G401 (cell line): ENCODE data around the gene LAX1. TPM values are rescaled to one million over a fixed set of nuclear protein-coding genes. Genes with fewer than 3 reads are reported as not detected.
"Not testable (repeated sequence)": the region's sequence is repeated elsewhere in the genome, so short reads cannot be mapped to it uniquely, and the experiment has no call there.

ENCODE experiments used
- DNase-seq: peaks from one replicate; pipeline ENCODE4 v3.0.0-alpha.2; 2015; ENCODE audit warnings: low spot score
- in situ Hi-C: cut with HindIII; loops from 2 replicates; pipeline ENCODE4 v1.10.0; 2016; ENCODE audit warnings: low sequenced_read_pairs, mixed read lengths
- total RNA-seq: library from RNA; depleted of rRNA; stranded (reverse); fragments of >200 nt; shearing (Covaris generic); gene quantifications from 2 replicates; pipeline ENCODE4 v1.2.3, GENCODE V29; 2014; rRNA removed

Gene LAX1, protein sequence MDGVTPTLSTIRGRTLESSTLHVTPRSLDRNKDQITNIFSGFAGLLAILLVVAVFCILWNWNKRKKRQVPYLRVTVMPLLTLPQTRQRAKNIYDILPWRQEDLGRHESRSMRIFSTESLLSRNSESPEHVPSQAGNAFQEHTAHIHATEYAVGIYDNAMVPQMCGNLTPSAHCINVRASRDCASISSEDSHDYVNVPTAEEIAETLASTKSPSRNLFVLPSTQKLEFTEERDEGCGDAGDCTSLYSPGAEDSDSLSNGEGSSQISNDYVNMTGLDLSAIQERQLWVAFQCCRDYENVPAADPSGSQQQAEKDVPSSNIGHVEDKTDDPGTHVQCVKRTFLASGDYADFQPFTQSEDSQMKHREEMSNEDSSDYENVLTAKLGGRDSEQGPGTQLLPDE
- not detected in 2 replicates for total RNA-seq

- in situ Hi-C loops, result no loop called here
- DNase-seq, result no peak
These were observed at the start of gene LAX1 for GRCh38 chr1:203765029-203765837. Gene LAX1 (plus strand): TSS chr1:203765183. CDS start chr1:203765566, 383 bp downstream.

GRCh38 chr1:203717120-203717519 lies 47.9 kb upstream of the LAX1 start:
- no peak for DNase-seq
- in situ Hi-C loops, result loop anchor here (25.0 kb wide), 1 partner anchor 130 kb away; no protein-coding TSS in a partner anchor

DNA sequence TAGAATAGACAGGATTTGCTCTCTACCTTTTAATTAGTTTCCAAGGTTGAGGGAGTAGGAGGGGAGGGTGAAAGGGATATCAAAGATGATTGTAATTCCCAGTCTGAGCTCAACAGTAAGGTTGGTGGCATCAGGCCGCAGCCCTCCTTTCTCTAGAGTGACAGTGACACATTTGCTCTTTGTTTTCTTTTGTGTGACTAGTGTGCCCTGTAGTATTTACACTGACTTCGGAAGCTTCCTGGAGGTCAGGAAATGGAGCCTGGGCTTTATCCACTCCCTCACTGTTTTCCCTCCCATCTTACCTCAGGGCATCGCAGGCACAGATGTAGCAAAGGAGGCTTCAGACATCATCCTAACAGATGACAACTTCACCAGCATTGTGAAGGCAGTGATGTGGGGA lies 44.7 kb upstream of the LAX1 start:
- DNase-seq, result no peak
- in situ Hi-C loops, result loop anchor here (25.0 kb wide), 1 partner anchor 133 kb away; no protein-coding TSS in a partner anchor

GRCh38 chr1:203722909-203723308 lies 42.1 kb upstream of the LAX1 start:
- no peak for DNase-seq
- in situ Hi-C loops, result loop anchor here (25.0 kb wide), 1 partner anchor 136 kb away; no protein-coding TSS in a partner anchor

DNA sequence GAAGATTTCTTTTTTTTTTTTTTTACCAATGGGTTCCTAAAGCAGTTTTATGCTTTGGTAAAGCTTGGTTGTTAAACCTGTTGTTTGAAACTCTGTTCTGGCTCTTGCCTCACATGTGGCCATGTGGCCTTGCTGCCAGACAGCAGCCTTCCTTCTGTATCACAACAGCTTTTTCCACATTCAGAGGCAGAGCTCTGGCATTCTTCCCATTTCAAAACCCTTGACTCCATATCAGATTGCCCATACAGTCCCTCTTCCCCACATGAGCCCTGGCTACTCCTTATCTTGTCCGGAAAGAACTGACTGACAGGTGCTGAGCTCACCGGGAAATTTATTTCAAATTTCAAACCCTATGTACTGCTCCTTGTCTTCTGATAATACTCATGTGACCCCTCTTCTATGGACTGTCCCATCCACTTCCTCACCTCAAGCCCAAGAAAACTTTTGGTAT lies 38.5 kb upstream of the LAX1 start:
- in situ Hi-C loops, result no loop called here
- no peak for DNase-seq

GRCh38 chr1:203733009-203733863 lies 31.7 kb upstream of the LAX1 start:
- DNase-seq, result no peak
- in situ Hi-C loops, result no loop called here

GRCh38 chr1:203742436-203742835 lies 22.5 kb upstream of the LAX1 start:
- in situ Hi-C loops, result no loop called here
- no peak for DNase-seq

- peak; percentile 86 for DNase-seq
These were observed 21.9 kb upstream of the LAX1 start for GRCh38 chr1:203743091-203743571.

GRCh38 chr1:203744075-203744972 lies 20.7 kb upstream of the LAX1 start:
- DNase-seq, result peak; percentile 91
- in situ Hi-C loops, result no loop called here

More at GRCh38 chr1:203743091-203743571, 21.9 kb upstream of the LAX1 start:
- in situ Hi-C loops, result no loop called here

DNA sequence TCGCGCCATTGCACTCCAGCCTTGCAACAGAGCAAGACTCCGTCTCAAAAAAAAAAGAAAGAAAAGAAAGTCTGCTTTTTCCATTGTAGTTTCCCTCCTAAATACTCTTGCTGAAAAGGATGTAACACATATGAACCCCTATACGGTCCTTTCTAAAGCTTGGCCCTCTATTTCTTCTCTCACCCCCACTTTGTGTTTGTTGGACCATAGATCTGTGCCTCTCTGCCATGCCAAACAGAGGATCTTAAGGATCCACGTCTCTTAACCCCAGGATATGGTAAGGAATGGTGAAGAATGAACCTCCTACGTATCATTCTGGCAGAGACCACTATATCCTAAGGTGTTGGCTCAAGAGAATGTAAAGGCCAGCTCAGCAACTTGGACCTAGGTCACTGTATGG lies 18.7 kb upstream of the LAX1 start:
- DNase-seq, result no peak
- in situ Hi-C loops, result no loop called here

DNA sequence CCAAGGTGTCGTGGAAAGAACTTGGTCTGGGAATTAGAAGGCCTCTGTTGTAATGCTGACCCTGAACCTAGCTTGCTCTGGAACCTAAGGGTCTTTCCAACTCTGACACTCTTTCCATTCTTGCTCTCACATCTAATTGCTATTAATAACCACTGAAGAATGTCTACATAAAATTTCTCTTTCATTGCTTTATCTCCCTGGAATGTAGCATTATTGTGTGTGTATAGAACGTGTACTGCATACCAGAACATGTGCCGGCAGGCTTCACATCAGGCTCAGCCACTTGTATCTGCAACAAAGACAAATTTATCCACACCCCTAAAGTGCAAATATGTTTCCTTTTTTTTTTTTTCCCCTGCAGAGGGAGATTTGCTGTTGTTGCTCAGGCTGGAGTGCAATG lies 13.9 kb upstream of the LAX1 start:
- in situ Hi-C loops, result no loop called here
- DNase-seq, result no peak

DNA sequence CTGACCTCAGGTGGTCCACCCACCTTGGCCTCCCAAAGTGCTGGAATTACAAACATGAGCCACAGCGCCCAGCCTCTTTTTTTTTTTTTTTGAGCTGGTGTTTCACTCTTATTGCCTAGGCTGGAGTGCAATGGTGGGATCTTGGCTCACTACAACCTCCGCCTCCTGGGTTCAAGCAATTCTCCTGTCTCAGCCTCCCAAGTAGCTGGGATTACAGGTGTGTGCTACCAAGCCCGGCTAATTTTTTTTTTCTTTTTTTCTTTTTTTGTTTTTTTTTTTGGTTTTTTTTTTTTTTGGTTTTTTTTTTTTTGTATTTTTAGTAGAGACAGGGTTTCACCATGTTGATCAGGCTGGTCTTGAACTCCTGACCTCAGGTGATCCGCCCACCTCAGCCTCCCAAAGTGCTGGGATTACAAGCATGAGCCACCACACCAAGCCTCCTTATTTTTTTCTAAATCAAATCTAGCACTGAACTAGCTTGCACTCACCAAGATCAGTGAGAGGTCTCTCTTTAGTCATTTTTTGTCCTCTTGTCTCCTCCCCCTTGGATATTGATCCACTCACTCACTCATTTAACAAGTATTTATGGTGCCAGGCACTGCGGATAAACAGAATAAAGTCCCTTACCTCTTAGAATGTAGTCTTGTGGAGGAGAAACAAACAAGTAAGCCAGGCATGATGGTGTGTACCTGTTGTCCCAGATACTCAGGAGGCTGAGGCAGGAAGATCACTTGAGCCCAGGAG lies 13.2 kb upstream of the LAX1 start:
- in situ Hi-C loops, DNase-seq: not testable (repeated sequence)

GRCh38 chr1:203754455-203754864 lies 10.5 kb upstream of the LAX1 start:
- in situ Hi-C loops, result no loop called here
- DNase-seq, result no peak

DNA sequence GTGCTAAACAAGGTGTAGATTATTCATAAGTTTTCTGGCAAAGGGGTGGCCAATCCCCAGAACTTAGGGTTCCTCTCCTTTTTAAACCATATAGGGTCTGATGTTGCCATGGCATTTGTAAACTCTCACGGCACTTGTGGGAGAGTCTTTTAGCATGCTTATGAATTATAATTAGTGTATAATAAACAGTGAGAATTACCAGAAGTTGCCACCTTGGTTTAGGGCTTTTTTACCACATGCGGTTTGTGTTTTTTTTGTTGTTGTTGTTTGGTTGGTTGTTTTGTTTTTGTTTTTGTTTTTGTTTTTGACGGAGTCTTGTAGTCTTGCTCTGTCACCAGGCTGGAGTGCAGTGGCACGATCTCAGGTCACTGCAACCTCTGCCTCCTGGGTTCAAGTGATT lies 8.9 kb upstream of the LAX1 start:
- no peak for DNase-seq
- in situ Hi-C loops, result no loop called here

DNA sequence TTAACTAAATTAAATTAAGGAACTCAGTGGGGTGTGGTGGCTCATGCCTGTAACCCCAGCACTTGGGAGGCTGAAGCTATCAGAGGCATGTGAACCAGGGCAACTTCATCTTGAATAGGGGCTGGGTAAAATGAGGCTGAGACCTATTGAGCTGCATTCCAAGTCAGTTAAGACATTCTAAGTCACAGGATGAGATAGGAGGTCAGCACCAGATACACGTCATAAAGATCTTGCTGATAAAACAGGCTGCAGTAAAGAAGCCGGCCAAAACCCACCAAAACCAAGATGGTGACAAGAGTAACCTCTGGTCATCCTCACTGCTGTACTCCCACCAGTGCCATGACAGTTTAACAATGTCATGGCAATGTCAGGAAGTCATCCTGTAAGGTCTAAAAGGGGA lies 6.2 kb upstream of the LAX1 start:
- DNase-seq, in situ Hi-C loops: not testable (repeated sequence)

DNA sequence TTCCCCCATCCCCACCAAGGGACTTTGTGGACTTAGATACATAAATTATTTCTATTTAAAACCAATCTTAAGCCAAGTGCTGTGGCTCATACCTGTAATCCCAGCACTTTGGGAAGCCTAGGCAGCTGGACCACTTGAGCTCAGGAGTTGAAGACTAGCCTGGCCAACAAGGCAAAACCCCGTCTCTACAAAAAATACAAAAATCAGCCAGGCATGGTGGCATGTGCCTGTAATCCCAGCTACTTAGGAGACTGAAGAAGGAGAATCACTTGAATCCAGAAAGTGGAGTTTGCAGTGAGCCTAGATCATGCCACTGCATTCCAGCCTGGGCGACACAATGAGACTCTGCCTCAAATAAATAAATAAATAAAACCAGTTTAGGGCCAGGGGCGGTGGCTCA lies 4.5 kb upstream of the LAX1 start:
- in situ Hi-C loops, result no loop called here
- DNase-seq, result no peak

- in situ Hi-C loops, DNase-seq: not testable (repeated sequence)
These were observed 3.0 kb upstream of the LAX1 start for GRCh38 chr1:203761958-203762357.
